OCI-LY3 (cell line): Measurements from ENCODE around the gene DQX1.

ENCODE experiments used
- CTCF ChIP-seq: fragments of 200-600, 300-600 bp; sonication (generic); IDR thresholded peaks from 2 replicates; pipeline ENCODE4 v1.5.1; 2014; ENCODE audit warnings: antibody characterized with exemption, low read length, low read depth
- EZH2phosphoT487 ChIP-seq: fragments of 200-600 bp; shearing (Covaris generic); IDR thresholded peaks from 2 replicates; pipeline ENCODE4 v1.6.1; 2018; ENCODE audit warnings: antibody characterized with exemption, mixed run types, low read depth

- TF ChIP-seq CTCF (no peak; the same call in 1 of the 2 replicates), EZH2phosphoT487 (no peak)
Observed at GRCh38 chr2:74502720-74503505, 23.1 kb downstream of the DQX1 start.
